ENCODE results near the gene ACTR8.
"Not testable (repeated sequence)": the region's sequence is repeated elsewhere in the genome, so short reads cannot be mapped to it uniquely, and the experiment has no call there.

ACTR8 gene

DNA sequence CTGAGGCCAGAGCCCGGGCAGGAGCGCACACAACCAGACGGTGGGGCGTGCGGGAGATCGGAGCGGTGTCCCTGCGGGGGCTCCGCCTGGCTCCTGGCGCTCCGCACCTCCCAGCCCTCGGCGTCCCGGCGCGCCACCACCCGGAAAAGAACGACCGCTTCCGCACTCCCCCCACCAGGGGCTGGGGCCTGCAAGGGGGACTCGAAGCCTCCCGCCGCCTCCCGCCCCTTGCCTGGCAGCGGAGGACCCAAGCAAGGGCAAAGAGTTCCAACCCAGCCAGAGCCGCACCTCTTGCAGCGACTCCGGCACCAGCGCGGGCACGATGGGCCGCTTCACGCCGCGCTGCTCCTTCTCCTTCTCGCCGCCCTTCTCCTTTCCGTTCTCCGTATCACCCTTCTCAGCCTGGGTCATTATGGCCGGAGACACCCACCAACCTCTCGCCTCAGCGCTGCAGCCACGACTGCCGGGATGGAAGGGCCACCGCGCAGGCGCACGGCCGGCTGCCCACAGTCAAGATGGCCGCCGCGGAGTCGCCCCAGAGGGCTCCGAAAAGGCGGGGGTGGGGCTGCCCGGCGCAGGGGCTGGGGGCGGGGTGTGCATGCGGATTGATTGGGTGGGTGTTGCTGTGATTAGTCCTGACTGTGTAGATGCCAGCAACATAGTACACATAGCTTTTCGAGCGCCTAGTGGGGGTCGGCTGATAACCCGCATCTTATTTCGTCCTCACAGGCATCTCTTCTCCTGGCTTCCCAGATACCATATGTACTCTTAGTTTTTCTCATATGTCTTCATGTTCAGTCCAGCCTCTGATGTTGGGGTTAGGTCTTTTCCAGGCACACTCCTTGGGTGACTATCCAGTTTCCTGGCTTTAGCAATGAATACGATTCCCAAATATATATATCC lies at the start of gene ACTR8:
ACTR8 (minus strand) TSS at position 462 of the 903 bp plus-strand sequence; CDS start at position 411, 51 bp downstream.
- peak; percentile 90 for DNase-seq

- not testable (repeated sequence) for DNase-seq
These were observed 45.4 kb upstream of the ACTR8 start for GRCh38 chr3:53927208-53927872.

DNA sequence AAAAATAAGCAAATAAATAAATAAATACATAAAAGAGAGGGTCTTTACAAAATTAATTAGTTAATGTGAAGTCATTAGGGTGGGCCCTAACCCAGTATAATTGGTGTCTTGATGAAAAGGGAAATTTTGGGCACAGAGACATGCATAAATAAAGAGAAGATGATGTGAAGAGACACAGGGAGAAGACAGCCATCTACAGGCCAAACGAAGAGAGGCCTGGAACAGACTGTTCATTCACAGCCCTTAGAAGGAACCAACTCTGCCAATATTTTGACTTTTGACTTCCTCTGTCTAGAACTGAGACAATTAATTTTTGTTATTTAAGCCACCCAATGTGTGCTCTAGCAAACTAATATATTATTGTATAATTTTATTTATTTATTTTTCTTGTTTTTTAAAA lies 39.3 kb upstream of the ACTR8 start:
- no peak for DNase-seq

GRCh38 chr3:53919741-53920140 lies 37.8 kb upstream of the ACTR8 start:
- no peak for DNase-seq

- no peak for DNase-seq
These were observed 31.4 kb upstream of the ACTR8 start for GRCh38 chr3:53913401-53913800.

- DNase-seq = no peak
These were observed 20.8 kb upstream of the ACTR8 start for GRCh38 chr3:53902711-53903110.

GRCh38 chr3:53902067-53902466 lies 20.1 kb upstream of the ACTR8 start:
- no peak for DNase-seq

DNA sequence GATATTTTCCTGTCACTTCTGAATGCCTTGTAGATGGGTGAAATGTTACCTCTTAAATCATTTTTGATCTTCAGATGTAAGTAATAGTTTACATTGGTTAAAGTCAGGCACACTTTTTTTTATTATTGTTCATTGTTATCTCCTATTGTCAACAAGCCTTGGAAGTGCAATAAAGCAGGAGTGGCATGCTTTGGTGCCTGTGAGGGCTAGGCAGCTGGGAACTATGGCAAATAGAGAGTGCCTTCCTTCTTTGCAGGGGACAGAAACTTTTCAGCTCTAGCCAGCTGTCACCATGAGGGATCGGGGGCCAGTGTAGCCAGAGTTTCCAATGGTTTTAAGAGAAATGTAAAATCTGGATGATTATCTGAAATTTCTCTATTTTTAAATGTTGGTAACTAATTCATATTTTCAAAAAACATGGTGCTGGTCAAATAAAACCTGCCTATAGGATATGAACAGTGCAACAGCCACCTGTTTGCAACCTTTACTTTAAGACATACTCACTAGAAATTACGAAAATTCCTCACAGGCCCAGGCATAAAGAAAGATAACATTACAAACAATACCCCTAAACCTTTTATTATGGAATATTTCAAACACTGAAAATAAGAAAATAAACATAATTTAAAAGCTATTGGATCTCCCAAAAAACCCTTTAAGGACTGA lies 18.8 kb upstream of the ACTR8 start:
- no peak for DNase-seq

GRCh38 chr3:53899750-53900149 lies 17.8 kb upstream of the ACTR8 start:
- DNase-seq = no peak

DNA sequence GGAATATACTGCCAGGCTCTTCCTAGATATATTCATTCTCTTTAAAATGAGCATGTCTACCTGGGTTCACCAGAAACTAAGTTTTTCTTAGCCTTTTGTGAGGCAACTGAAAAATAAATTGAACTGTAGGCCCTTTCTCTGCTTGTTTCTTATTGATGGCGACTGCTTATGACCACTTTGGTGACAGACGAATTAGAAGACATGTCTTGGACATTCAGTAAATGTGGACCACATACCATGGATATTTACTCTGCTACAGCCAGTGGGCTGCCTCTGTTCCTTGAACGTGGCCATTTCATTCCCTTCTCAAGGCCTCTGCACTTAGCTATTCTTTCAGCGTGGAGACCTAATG lies 10.3 kb upstream of the ACTR8 start:
- DNase-seq = no peak

DNA sequence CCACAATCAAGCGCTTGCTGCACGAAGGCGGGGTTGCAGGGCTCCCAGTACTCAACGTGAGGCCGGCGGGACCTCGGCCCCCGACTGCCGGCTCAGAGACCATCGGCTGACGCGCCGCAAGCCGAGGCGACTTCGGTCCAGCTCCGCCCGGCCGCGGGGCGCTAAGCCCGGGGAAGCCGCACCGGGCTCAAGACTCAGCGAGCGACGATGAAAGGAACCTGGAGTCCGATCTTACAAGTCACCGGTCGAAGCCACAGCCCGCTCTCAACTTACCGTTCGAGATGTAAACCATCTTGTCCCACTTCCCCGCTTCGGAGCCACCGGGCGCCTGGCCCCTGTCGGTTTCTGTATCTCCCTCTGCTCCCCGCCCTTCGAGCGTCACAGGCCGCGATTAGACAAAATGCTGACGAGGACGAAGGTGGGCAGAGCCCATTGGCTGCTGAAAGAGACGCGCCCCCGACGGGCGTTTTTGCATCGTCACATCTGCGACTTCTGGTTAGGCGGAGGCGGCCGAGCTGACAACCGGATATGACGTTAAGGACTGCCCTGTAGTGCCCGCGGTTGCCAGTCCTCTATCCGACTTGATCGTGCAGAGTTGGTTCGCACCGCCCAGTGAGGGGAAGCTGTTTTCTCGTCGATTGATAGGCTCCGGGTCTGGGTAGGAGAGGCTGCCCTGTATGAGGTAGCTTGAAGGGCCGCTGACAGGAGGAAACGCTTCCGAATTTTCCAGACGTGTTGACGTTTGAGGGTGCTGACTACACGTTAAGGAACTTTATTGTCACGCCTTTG lies 9.7 kb upstream of the ACTR8 start, which contains the start of gene SELENOK:
SELENOK (minus strand) TSS at position 363 of the 789 bp plus-strand sequence.
- peak; percentile 94 for DNase-seq

- DNase-seq = peak; percentile 40
These were observed 8.9 kb upstream of the ACTR8 start for GRCh38 chr3:53890726-53891475.

GRCh38 chr3:53888232-53888631 lies 6.3 kb upstream of the ACTR8 start:
- DNase-seq = no peak

DNA sequence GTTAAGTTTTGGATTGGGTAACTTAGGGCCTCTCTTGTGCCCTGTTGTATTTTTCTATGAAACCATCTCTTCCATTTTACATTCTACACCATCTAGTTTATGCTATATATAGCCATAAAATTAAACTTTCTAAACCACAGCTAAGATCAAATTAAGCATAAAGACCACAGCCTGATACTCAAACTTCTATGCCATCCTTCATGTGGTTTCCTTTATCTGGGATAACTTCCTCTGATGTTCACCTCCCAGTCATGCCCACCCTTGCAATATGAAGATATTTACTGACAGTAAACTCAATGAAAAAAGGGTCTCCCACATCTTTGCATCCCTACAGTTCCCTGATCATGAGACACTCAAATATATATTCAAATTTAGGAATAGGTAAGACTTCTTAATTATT lies 5.5 kb upstream of the ACTR8 start:
- no peak for DNase-seq

GRCh38 chr3:53885239-53885638 lies 3.3 kb upstream of the ACTR8 start:
- no peak for DNase-seq

- DNase-seq = no peak
These were observed 2.7 kb upstream of the ACTR8 start for GRCh38 chr3:53884623-53885022.

- no peak for DNase-seq
These were observed 1.1 kb upstream of the ACTR8 start for GRCh38 chr3:53883008-53883407.

- no peak for DNase-seq
These were observed 1.3 kb downstream of the ACTR8 start for GRCh38 chr3:53880396-53881345.

DNA sequence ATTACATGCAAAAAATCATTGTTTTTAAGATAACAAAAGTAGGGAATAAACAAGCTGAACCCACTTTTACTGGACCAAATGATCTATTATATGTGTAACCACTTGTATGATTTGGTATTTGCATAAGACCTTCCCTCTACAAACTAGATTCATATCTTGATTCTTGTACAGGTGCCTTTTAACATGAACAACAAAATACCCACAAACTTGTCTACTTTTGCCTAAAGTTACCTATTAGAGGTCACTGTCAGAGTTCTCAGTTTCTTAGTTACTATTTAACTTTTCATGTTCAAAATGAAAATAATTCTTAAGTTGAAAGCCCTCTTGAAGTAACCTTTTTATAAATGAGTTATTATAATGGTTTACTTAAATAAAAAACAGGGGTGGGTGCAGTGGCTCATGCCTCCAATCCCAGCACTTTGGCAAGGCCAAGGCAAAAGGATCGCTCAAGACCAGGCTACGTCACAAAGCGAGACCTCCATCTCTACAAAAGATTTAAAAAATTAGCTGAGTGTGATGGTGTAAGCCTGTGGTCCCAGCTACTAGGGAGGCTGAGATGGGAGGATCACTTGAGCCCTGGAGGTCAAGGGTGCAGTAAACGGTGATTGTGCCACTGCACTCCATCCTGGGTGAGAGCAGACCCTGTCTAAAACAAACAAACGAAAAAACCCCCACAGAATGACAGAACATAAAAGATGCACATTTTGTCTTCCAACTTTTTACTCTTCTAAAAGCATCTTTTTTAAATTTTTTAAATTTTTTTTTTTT lies 16.0 kb downstream of the ACTR8 start:
- DNase-seq = no peak

DNA sequence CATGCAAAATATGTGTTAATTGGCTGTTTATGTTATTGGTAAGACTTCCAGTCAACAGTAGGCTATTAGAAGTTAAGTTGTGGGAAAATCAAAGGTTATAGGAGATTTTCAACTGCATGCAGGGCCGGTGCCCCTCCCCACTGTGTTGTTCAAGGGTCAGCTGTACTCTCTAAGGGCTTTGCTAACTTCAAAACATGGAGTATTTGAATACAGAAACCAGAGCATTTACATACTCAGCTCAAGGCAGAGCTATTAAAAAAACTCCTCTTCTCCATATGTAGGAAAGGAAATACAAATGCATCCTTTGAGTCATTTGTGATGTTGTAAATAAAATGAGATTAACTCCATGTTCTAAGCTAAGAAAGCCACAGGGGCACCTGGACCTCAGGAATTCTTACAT lies 18.8 kb downstream of the ACTR8 start:
- no peak for DNase-seq

Data from activated CD4-positive, CD25-positive, alpha-beta regulatory T cell treated with anti-CD3 and anti-CD28 coated beads, Interleukin-2, amount 50 U/mL, for 72 hours (primary cell).